Measurements from ENCODE around the gene GOLPH3L. TPM values are rescaled to one million over a fixed set of nuclear protein-coding genes. Genes with fewer than 3 reads are reported as not detected.
"Not testable (repeated sequence)": the region's sequence is repeated elsewhere in the genome, so short reads cannot be mapped to it uniquely, and the experiment has no call there.

The GOLPH3L gene
- total RNA-seq, 1 donor from 2014 or later: 14.5 TPM

- Mint-ChIP-seq H3K36me3 (ENCODE audit: unreplicated experiment) (no peaks in the 10 kb centered on the region), H3K4me3 (ENCODE audit: unreplicated experiment) (no peak overlapping the region), H3K4me1 (ENCODE audit: low read depth, unreplicated experiment) (peaks cover under 1% of the 10 kb centered on the region), H3K27me3 (ENCODE audit: unreplicated experiment) (peaks cover 3% of the 10 kb centered on the region), H3K9me3 (ENCODE audit: unreplicated experiment) (peaks cover 3% of the 10 kb centered on the region), H3K27ac (ENCODE audit: unreplicated experiment) (peak overlapping the region; percentile 11)
- no peak for DNase-seq
- TF ChIP-seq CTCF (IDR thresholded peaks at IDR 0.05; ENCODE audit: partially characterized antibody, unreplicated experiment): no peak
Measured at GRCh38 chr1:150609732-150610131, 87.2 kb downstream of the GOLPH3L start.

- no peaks in the 10 kb centered on the region for H3K36me3 Mint-ChIP-seq (ENCODE audit: unreplicated experiment)
- H3K27me3 Mint-ChIP-seq (ENCODE audit: unreplicated experiment): peaks cover 4% of the 10 kb centered on the region
- no peaks in the 10 kb centered on the region for H3K9me3 Mint-ChIP-seq (ENCODE audit: unreplicated experiment)
- H3K4me1 Mint-ChIP-seq (ENCODE audit: low read depth, unreplicated experiment): peaks cover 7% of the 10 kb centered on the region
- H3K4me3 Mint-ChIP-seq (ENCODE audit: unreplicated experiment): no peak overlapping the region
- no peak for DNase-seq
- TF ChIP-seq CTCF (IDR thresholded peaks at IDR 0.05; ENCODE audit: partially characterized antibody, unreplicated experiment): no peak
- peak overlapping the region; percentile 8 for H3K27ac Mint-ChIP-seq (ENCODE audit: unreplicated experiment)
Measured at GRCh38 chr1:150606463-150607142, 90.4 kb downstream of the GOLPH3L start.

GRCh38 chr1:150605451-150605731 lies 91.6 kb downstream of the GOLPH3L start:
- H3K27ac Mint-ChIP-seq (ENCODE audit: unreplicated experiment); H3K4me1 Mint-ChIP-seq (ENCODE audit: low read depth, unreplicated experiment); H3K9me3 Mint-ChIP-seq (ENCODE audit: unreplicated experiment); DNase-seq; H3K27me3 Mint-ChIP-seq (ENCODE audit: unreplicated experiment); H3K4me3 Mint-ChIP-seq (ENCODE audit: unreplicated experiment); H3K36me3 Mint-ChIP-seq (ENCODE audit: unreplicated experiment): not testable (repeated sequence)

GRCh38 chr1:150604226-150604588 lies 92.7 kb downstream of the GOLPH3L start:
- H3K4me3 Mint-ChIP-seq (ENCODE audit: unreplicated experiment): no peak overlapping the region
- no peak for DNase-seq
- no peak for TF ChIP-seq CTCF (IDR thresholded peaks at IDR 0.05; ENCODE audit: partially characterized antibody, unreplicated experiment)
- no peaks in the 10 kb centered on the region for H3K9me3 Mint-ChIP-seq (ENCODE audit: unreplicated experiment)
- peaks cover 7% of the 10 kb centered on the region for H3K4me1 Mint-ChIP-seq (ENCODE audit: low read depth, unreplicated experiment)
- H3K27me3 Mint-ChIP-seq (ENCODE audit: unreplicated experiment): peaks cover 2% of the 10 kb centered on the region
- H3K36me3 Mint-ChIP-seq (ENCODE audit: unreplicated experiment): no peaks in the 10 kb centered on the region
- peak overlapping the region; percentile 28 for H3K27ac Mint-ChIP-seq (ENCODE audit: unreplicated experiment)

GRCh38 chr1:150603711-150604110 lies 93.2 kb downstream of the GOLPH3L start:
- TF ChIP-seq CTCF (IDR thresholded peaks at IDR 0.05; ENCODE audit: partially characterized antibody, unreplicated experiment): no peak
- H3K4me3 Mint-ChIP-seq (ENCODE audit: unreplicated experiment): no peak overlapping the region
- H3K9me3 Mint-ChIP-seq (ENCODE audit: unreplicated experiment): no peaks in the 10 kb centered on the region
- peaks cover 7% of the 10 kb centered on the region for H3K4me1 Mint-ChIP-seq (ENCODE audit: low read depth, unreplicated experiment)
- peaks cover 2% of the 10 kb centered on the region for H3K27me3 Mint-ChIP-seq (ENCODE audit: unreplicated experiment)
- DNase-seq: no peak
- H3K36me3 Mint-ChIP-seq (ENCODE audit: unreplicated experiment): no peaks in the 10 kb centered on the region
- H3K27ac Mint-ChIP-seq (ENCODE audit: unreplicated experiment): no peak overlapping the region

- not testable (repeated sequence) for H3K27me3 Mint-ChIP-seq (ENCODE audit: unreplicated experiment); H3K36me3 Mint-ChIP-seq (ENCODE audit: unreplicated experiment); H3K27ac Mint-ChIP-seq (ENCODE audit: unreplicated experiment); H3K4me3 Mint-ChIP-seq (ENCODE audit: unreplicated experiment); H3K9me3 Mint-ChIP-seq (ENCODE audit: unreplicated experiment); DNase-seq; H3K4me1 Mint-ChIP-seq (ENCODE audit: low read depth, unreplicated experiment)
Measured at GRCh38 chr1:150602372-150602771, 94.6 kb downstream of the GOLPH3L start.

Measured in glutamatergic neuron (in vitro differentiated cells).